Activated T-helper 17 cell treated with anti-CD3 and anti-CD28 coated beads, Interleukin-2, amount 50 U/mL, for 72 hours (primary cell): ENCODE data around the gene SORL1-AS1.
"Not testable (repeated sequence)": the region's sequence is repeated elsewhere in the genome, so short reads cannot be mapped to it uniquely, and the experiment has no call there.

Experiments
- ATAC-seq: fragments of 150-1000 bp; cut with Tn5 transposase; replicated peaks from 2 replicates; pipeline ENCODE4 v1.10.0; 2021; ENCODE audit warnings: mild to moderate bottlenecking, moderate library complexity
- H3K27ac Mint-ChIP-seq: one replicate; pipeline ENCODE4 v1.8.0; 2022; ENCODE audit warnings: mixed read lengths
- H3K27me3 Mint-ChIP-seq: one replicate; pipeline ENCODE4 v1.8.0; 2022; ENCODE audit warnings: mixed read lengths
- H3K36me3 Mint-ChIP-seq: one replicate; pipeline ENCODE4 v1.8.0; 2022; ENCODE audit warnings: low read depth, mild to moderate bottlenecking, mixed read lengths
- H3K4me1 Mint-ChIP-seq: one replicate; pipeline ENCODE4 v1.8.0; 2022; ENCODE audit warnings: mixed read lengths
- H3K4me3 Mint-ChIP-seq: one replicate; pipeline ENCODE4 v1.8.0; 2022; ENCODE audit warnings: mild to moderate bottlenecking, mixed read lengths
- H3K9me3 Mint-ChIP-seq: one replicate; pipeline ENCODE4 v1.8.0; 2022; ENCODE audit warnings: mixed read lengths

The SORL1-AS1 gene

GRCh38 chr11:121417607-121418006 lies 35.2 kb downstream of the SORL1-AS1 start:
- H3K9me3 Mint-ChIP-seq: peaks cover 3% of the 10 kb centered on the region
- H3K27ac Mint-ChIP-seq: peak overlapping the region; percentile 86
- peaks cover 39% of the 10 kb centered on the region for H3K4me1 Mint-ChIP-seq
- no peaks in the 10 kb centered on the region for H3K36me3 Mint-ChIP-seq
- H3K27me3 Mint-ChIP-seq: no peaks in the 10 kb centered on the region
- no peak for ATAC-seq
- H3K4me3 Mint-ChIP-seq: peak overlapping the region; percentile 68

DNA sequence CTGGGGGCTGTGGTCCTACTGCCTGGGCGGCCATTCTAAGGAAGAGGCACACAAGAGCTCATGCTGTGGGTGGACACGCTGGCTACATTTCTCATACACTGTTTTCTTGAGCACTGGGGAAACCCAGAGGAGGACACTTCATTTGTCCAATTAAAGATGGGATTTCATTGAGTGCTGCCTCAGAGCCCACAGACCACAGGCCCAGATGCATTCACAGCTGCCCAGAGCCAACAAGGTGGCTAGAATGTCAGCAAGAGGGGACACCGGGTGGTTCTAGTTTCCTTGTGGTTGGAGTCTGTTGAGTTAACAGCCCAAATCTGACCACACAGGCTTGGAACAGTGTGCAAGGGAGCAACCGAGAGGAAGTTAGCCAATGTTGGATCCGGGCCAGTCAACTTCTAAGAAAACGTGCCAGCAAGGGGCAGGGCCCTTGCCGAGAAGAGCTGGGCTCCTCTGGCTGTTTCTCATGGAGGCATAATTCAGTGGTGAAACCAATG lies 35.7 kb downstream of the SORL1-AS1 start:
- Mint-ChIP-seq H3K4me1 (peaks cover 39% of the 10 kb centered on the region), H3K9me3 (peaks cover 3% of the 10 kb centered on the region), H3K36me3 (no peaks in the 10 kb centered on the region), H3K4me3 (peak overlapping the region; percentile 68), H3K27ac (peak overlapping the region; percentile 86), H3K27me3 (no peaks in the 10 kb centered on the region)
- ATAC-seq: peak; percentile 82

- Mint-ChIP-seq H3K36me3 (no peaks in the 10 kb centered on the region), H3K4me1 (peaks cover 33% of the 10 kb centered on the region), H3K9me3 (peaks cover 3% of the 10 kb centered on the region), H3K27me3 (no peaks in the 10 kb centered on the region), H3K4me3 (no peak overlapping the region), H3K27ac (no peak overlapping the region)
- ATAC-seq: no peak
Observed at GRCh38 chr11:121415856-121416255, 36.9 kb downstream of the SORL1-AS1 start.

DNA sequence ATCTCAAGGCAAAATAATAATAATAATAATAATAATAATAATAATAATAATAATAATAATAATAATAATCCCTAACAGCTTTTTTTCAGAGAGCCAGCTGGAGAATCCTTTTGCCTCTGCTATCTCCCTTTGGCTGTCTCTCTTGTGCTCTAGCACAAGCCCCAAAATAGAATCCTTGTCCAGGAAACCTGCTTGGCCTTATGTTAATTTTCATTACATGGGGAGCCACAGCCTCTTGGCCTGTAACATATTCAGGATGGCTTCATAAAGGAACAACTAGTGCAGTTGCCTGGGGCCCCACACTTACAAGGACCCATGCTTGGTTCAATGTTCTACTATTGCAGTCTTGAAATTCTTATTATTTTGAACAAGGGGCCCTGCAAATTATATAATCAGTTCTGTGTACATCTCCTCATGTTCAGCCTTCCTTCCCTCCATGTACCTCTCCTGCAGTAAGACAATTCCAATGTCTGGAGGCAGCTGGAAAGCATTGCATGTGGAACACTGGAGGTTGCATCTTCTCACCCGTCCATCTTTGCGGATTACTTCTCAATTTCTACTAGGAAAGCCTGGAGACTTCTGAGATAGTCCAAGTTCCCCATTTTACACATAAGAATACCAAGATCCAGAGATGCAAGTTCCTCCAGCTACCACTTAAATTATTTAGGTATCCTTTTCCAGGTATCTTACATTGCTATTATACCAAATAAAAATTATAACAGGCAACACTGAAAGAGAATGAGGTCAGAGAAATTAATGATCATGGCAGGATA lies 38.4 kb downstream of the SORL1-AS1 start:
- Mint-ChIP-seq H3K27ac (no peak overlapping the region), H3K4me3 (no peak overlapping the region), H3K36me3 (no peaks in the 10 kb centered on the region), H3K9me3 (peaks cover 3% of the 10 kb centered on the region), H3K27me3 (no peaks in the 10 kb centered on the region), H3K4me1 (peaks cover 22% of the 10 kb centered on the region)
- ATAC-seq: no peak

DNA sequence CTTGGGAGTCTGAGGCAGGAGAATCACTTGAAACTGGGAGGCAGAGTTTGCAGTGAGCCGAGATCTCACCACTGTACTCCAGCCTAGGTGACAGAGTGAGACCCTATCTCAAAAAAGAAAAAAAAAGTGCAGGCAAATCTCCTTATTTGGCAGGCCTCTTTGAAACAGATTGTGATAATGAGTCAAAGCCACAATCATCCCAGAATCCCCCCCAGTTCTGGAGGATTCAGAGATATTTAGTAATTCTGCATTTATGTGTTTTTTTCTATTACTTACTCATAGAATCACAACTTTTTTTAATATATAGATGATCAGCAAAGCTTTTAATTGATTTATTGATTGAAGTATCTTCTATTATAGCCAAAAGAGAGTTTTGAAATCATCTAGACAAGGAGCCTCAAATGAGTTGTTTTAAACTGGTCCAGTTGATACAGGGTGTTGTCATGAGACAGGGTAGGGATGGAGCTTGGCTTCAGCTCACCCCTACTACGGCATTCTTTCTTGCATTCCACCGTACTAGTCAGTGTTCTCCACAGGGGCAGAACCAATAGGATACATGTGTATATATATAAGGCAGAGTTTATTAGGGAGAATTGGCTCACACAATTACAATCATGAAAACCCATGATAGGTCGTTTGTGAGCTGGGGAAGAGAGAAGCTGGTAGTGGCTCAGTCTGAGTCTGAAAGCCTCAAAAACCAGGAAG lies 39.9 kb downstream of the SORL1-AS1 start:
- H3K4me3 Mint-ChIP-seq: no peak overlapping the region
- no peaks in the 10 kb centered on the region for H3K27me3 Mint-ChIP-seq
- H3K27ac Mint-ChIP-seq: no peak overlapping the region
- H3K9me3 Mint-ChIP-seq: peaks cover 3% of the 10 kb centered on the region
- no peaks in the 10 kb centered on the region for H3K36me3 Mint-ChIP-seq
- H3K4me1 Mint-ChIP-seq: peaks cover 18% of the 10 kb centered on the region
- no peak for ATAC-seq

DNA sequence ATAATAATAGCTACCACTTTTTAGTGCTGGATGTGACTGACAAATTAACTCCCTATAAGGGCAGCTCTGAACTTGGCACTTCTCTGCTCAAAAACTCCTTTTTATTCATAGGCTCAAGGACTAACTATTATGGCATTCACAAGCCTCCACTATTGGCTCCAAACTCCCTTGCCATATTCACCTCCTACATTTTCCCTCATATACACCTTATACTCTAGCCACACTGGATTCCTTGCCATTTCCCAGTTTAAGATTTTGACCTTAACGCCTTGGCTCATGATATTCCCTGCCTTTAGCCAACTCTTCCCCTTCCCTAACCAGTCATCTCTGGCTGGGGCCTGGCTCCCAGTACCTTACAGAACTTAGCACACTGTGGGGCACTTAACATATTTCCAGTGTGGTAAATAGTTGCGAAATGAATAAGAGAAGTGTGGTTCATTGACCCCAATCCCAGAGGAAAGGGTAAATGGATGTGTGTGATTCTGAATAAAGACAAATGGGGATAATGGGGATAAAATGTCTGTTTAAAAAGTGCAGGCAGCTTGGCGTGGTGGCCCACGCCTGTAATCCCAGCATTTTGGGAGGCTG lies 40.7 kb downstream of the SORL1-AS1 start:
- ATAC-seq: no peak
- H3K27me3 Mint-ChIP-seq: no peaks in the 10 kb centered on the region
- H3K9me3 Mint-ChIP-seq: peaks cover 3% of the 10 kb centered on the region
- H3K36me3 Mint-ChIP-seq: no peaks in the 10 kb centered on the region
- peaks cover 13% of the 10 kb centered on the region for H3K4me1 Mint-ChIP-seq
- no peak overlapping the region for H3K27ac Mint-ChIP-seq
- no peak overlapping the region for H3K4me3 Mint-ChIP-seq

DNA sequence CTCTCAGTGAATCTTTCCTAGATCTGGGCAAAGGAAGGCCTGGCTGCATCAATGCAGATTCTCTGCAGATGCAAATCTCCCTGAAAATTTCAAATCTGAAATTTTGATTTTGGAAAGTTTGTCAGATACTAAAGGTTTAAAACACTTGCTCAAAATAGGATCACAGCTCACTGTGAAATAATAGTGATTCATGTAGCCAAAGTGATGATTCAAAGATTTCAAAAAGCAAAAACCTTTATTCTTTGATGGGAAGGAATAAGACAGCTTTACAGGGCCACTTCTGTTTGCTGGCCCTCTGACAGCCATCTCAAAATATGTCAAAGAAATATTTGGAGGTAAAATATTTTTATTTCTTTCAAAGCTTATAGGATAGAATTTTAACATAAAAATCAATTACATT lies 41.4 kb downstream of the SORL1-AS1 start:
- H3K4me1 Mint-ChIP-seq, H3K4me3 Mint-ChIP-seq: not testable (repeated sequence)
- H3K27ac Mint-ChIP-seq: peak overlapping the region; percentile 81

GRCh38 chr11:121410041-121410440 lies 42.7 kb downstream of the SORL1-AS1 start:
- H3K4me1 Mint-ChIP-seq, H3K27me3 Mint-ChIP-seq, H3K4me3 Mint-ChIP-seq, H3K9me3 Mint-ChIP-seq, H3K36me3 Mint-ChIP-seq: not testable (repeated sequence)
- H3K27ac Mint-ChIP-seq: peak overlapping the region; percentile 81
- peak; percentile 62 for ATAC-seq

More for the DNA sequence above, 41.4 kb downstream of the SORL1-AS1 start:
- peak; percentile 75 for ATAC-seq
- not testable (repeated sequence) for H3K36me3 Mint-ChIP-seq, H3K9me3 Mint-ChIP-seq, H3K27me3 Mint-ChIP-seq

DNA sequence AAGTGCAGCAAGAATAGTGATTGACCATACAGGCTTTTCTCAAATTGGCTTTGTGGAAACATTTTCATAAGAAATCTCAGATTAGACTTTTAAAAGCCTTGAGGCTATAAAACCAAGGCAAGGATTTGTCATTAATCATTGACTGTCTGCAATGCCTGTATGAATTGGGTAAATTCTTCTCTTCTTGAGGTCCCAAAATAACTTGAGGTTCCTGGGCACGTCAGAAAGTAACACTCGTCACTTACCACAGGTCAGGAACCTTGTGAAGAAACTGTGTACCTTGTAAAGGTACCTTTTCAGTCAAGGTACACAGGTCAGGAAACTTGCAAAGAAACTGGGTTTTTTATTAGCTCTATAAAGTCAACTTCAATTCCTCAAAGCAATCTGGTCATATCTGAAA lies 43.9 kb downstream of the SORL1-AS1 start:
- no peak overlapping the region for H3K4me3 Mint-ChIP-seq
- no peak for ATAC-seq
- no peak overlapping the region for H3K27ac Mint-ChIP-seq

GRCh38 chr11:121406291-121406690 lies 46.5 kb downstream of the SORL1-AS1 start:
- Mint-ChIP-seq H3K27me3 (no peaks in the 10 kb centered on the region), H3K4me1 (no peaks in the 10 kb centered on the region), H3K4me3 (no peak overlapping the region), H3K9me3 (peaks cover 3% of the 10 kb centered on the region), H3K36me3 (no peaks in the 10 kb centered on the region), H3K27ac (no peak overlapping the region)
- ATAC-seq: no peak

More for the DNA sequence above, 43.9 kb downstream of the SORL1-AS1 start:
- Mint-ChIP-seq H3K27me3 (no peaks in the 10 kb centered on the region), H3K36me3 (no peaks in the 10 kb centered on the region), H3K9me3 (no peaks in the 10 kb centered on the region), H3K4me1 (no peaks in the 10 kb centered on the region)

GRCh38 chr11:121405646-121406045 lies 47.1 kb downstream of the SORL1-AS1 start:
- no peak for ATAC-seq
- no peaks in the 10 kb centered on the region for H3K4me1 Mint-ChIP-seq
- H3K4me3 Mint-ChIP-seq: no peak overlapping the region
- peaks cover 3% of the 10 kb centered on the region for H3K9me3 Mint-ChIP-seq
- no peak overlapping the region for H3K27ac Mint-ChIP-seq
- H3K36me3 Mint-ChIP-seq: no peaks in the 10 kb centered on the region
- no peaks in the 10 kb centered on the region for H3K27me3 Mint-ChIP-seq

DNA sequence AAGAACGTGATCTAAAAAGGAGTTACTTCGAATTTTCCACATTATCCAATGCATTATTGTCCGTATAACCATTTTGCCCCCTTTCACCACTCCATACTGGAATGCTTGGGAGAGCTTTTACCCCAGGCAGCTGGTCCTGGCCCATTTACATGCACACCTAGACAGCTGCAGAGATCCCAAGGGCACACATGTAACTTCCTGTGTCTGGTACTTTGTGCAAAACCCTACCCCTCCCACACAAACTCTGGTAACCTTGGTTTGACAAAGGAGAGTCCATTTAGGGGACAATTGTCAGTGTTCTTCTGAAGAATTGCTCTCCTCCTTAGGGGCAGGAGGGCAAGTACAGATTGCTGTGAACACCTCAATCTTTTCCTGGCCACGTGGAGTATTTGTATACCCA lies 58.0 kb downstream of the SORL1-AS1 start:
- Mint-ChIP-seq H3K36me3 (no peaks in the 10 kb centered on the region), H3K4me1 (peaks cover 5% of the 10 kb centered on the region), H3K27ac (no peak overlapping the region), H3K4me3 (no peak overlapping the region), H3K27me3 (no peaks in the 10 kb centered on the region), H3K9me3 (peaks cover 4% of the 10 kb centered on the region)
- no peak for ATAC-seq

- H3K9me3 Mint-ChIP-seq: peaks cover 4% of the 10 kb centered on the region
- H3K4me1 Mint-ChIP-seq: peaks cover 5% of the 10 kb centered on the region
- no peak overlapping the region for H3K27ac Mint-ChIP-seq
- H3K27me3 Mint-ChIP-seq: no peaks in the 10 kb centered on the region
- no peak overlapping the region for H3K4me3 Mint-ChIP-seq
- ATAC-seq: no peak
- no peaks in the 10 kb centered on the region for H3K36me3 Mint-ChIP-seq
Observed at GRCh38 chr11:121393855-121394254, 58.9 kb downstream of the SORL1-AS1 start.

DNA sequence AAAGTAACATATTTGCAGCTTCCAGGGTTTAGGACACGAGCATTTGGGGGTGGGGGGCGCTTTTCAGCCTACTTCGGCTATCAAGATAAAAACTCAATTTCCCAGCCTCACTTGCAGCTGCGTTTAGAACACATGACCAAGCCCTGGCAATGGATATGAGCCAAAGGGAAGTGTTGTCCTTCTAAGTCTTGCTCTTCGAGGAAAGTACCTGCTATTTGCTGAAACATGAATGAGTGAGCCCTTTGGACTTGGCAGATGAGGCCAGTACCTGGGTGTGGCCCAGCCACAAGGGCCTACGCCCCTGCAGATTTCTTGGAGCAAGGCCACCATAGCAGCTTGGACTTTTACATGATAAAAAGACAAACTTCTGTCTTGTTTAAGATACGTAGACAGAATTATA lies 60.9 kb downstream of the SORL1-AS1 start:
- Mint-ChIP-seq H3K4me3 (no peak overlapping the region), H3K9me3 (no peaks in the 10 kb centered on the region), H3K36me3 (no peaks in the 10 kb centered on the region), H3K27me3 (no peaks in the 10 kb centered on the region), H3K4me1 (peaks cover 5% of the 10 kb centered on the region), H3K27ac (no peak overlapping the region)
- ATAC-seq: no peak

DNA sequence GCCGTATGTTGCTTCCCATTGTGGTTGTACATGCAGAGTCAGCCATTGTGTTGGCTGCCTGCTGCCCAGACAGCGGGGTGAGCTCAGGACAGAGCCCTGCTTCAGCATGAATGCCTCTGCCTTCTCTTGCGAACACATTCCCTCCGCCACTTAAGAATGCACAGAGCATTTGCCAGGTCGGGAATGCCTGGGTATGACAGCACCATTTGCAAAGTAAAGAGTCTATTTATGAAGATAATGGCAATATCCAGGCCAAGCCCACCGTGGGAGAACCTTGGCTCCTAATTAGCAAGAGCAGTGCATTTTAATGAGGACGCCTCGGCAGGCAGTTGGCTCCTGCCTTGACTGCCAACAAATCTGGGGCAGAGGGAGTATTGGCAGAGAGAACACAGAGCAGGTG lies 63.1 kb downstream of the SORL1-AS1 start:
- Mint-ChIP-seq H3K4me3 (no peak overlapping the region), H3K27ac (no peak overlapping the region), H3K4me1 (peaks cover 5% of the 10 kb centered on the region), H3K9me3 (no peaks in the 10 kb centered on the region), H3K36me3 (no peaks in the 10 kb centered on the region), H3K27me3 (no peaks in the 10 kb centered on the region)
- no peak for ATAC-seq
